ENCODE measurements around the gene CCDC12.
"Not testable (repeated sequence)": the region's sequence is repeated elsewhere in the genome, so short reads cannot be mapped to it uniquely, and the experiment has no call there.

CCDC12 gene

GRCh38 chr3:46978985-46979944 is 2.7 kb upstream of the CCDC12 start, which contains the start of gene NBEAL2:
Gene NBEAL2, plus strand, starts transcription at chr3:46979666. Its CDS starts 196 bp downstream, at chr3:46979862.
- peak; percentile 89 for DNase-seq

GRCh38 chr3:46978381-46978780 is 1.8 kb upstream of the CCDC12 start:
- DNase-seq, result no peak

- no peak for DNase-seq
These were observed 1.3 kb upstream of the CCDC12 start for GRCh38 chr3:46977811-46978195.

GRCh38 chr3:46974421-46975171 is 1.9 kb downstream of the CCDC12 start:
- no peak for DNase-seq

GRCh38 chr3:46972396-46972795 is 4.1 kb downstream of the CCDC12 start:
- DNase-seq, result no peak

- DNase-seq, result no peak
These were observed 4.8 kb downstream of the CCDC12 start for GRCh38 chr3:46971742-46972141.

- no peak for DNase-seq
These were observed 5.4 kb downstream of the CCDC12 start for GRCh38 chr3:46971151-46971550.

GRCh38 chr3:46970391-46971091 is 6.0 kb downstream of the CCDC12 start:
- DNase-seq, result no peak

- DNase-seq, result no peak
These were observed 7.6 kb downstream of the CCDC12 start for GRCh38 chr3:46968783-46969428.

GRCh38 chr3:46966811-46967210 is 9.7 kb downstream of the CCDC12 start:
- no peak for DNase-seq

GRCh38 chr3:46965151-46965550 is 11.4 kb downstream of the CCDC12 start:
- no peak for DNase-seq

- DNase-seq, result not testable (repeated sequence)
These were observed 12.4 kb downstream of the CCDC12 start for GRCh38 chr3:46964038-46964590.

- DNase-seq, result no peak
These were observed 13.6 kb downstream of the CCDC12 start for GRCh38 chr3:46962990-46963389.

GRCh38 chr3:46962427-46962826 is 14.1 kb downstream of the CCDC12 start:
- DNase-seq, result no peak

GRCh38 chr3:46960835-46961234 is 15.7 kb downstream of the CCDC12 start:
- no peak for DNase-seq

- no peak for DNase-seq
These were observed 16.4 kb downstream of the CCDC12 start for GRCh38 chr3:46960081-46960701.

- DNase-seq, result no peak
These were observed 17.4 kb downstream of the CCDC12 start for GRCh38 chr3:46959161-46959511.

- no peak for DNase-seq
These were observed 17.9 kb downstream of the CCDC12 start for GRCh38 chr3:46958467-46959160.

GRCh38 chr3:46957092-46957820 is 19.3 kb downstream of the CCDC12 start:
- DNase-seq, result no peak

GRCh38 chr3:46955801-46956259 is 20.7 kb downstream of the CCDC12 start:
- no peak for DNase-seq
